ENCODE results near the gene BCL7C.

- TF ChIP-seq CTCF (IDR thresholded peaks at IDR 0.05) (no peak), TCF7L2 (IDR thresholded peaks at IDR 0.05; ENCODE audit: low read depth, low read length) (no peak), SIN3A (IDR thresholded peaks at IDR 0.05; ENCODE audit: borderline replicate concordance, insufficient read depth, low read depth, low read length) (no peak)
Observed at GRCh38 chr16:30912794-30913412, 19.0 kb upstream of the BCL7C start.
